HCT116 (cell line): ENCODE measurements around the gene LRRC46. TPM values are rescaled to one million over a fixed set of nuclear protein-coding genes. Genes with fewer than 3 reads are reported as not detected.

ENCODE experiments used
- ATAC-seq: fragments of 200-7000 bp; cut with Tn5 transposase; 2 replicates; pipeline ENCODE4 v1.9.1; 2020; ENCODE audit warnings: mild to moderate bottlenecking, moderate library complexity
- BruUV-seq: library from RNA; stranded (reverse); fragments of 400-500 nt; replicated peaks from 2 replicates; lab custom pipeline; 2021; lab: Mats Ljungman, UMichigan
- CTCF ChIA-PET: fragments of 300-600 bp; sonication (Branson Sonifier 250); formaldehyde crosslinking; loops from one replicate; lab custom pipeline; 2021; ENCODE audit warnings: antibody characterized with exemption; lab: Charles Lee
- POLR2A ChIA-PET: fragments of 300-600, 350-600 bp; sonication (Branson Sonifier 250); formaldehyde crosslinking; loops from one replicate; lab custom pipeline; 2021; ENCODE audit warnings: antibody characterized with exemption; lab: Charles Lee
- RAD21 ChIA-PET, 2 experiments: fragments of 300-600 bp; sonication (Branson Sonifier 250); formaldehyde crosslinking; loops; one replicate each; lab custom pipeline; 2023; ENCODE audit warnings: low total read pairs in 2 of 2; ENCODE audit not compliant: uncharacterized antibody in 2 of 2, unreplicated experiment in 2 of 2, low non-redundant PET in 1 of 2; lab: Charles Lee
- DNase-seq: peaks from one replicate; pipeline ENCODE4 v3.0.0-alpha.2; 2010; ENCODE audit warnings: low read depth, low spot score
- H2AFZ ChIP-seq: fragments of 200-600 bp; shearing (Covaris generic), sonication (generic); 2 replicates; pipeline ENCODE4 v1.6.1; 2017; ENCODE audit warnings: low read depth, mixed run types, mixed read lengths, antibody characterized with exemption, low read length; ENCODE audit not compliant: poor library complexity, severe bottlenecking
- H3K27ac ChIP-seq: 2 replicates; pipeline ENCODE4 v1.5.1; 2012; ENCODE audit warnings: low read depth, low read length
- H3K27me3 ChIP-seq: fragments of 200-600 bp; sonication (generic); 2 replicates; pipeline ENCODE4 v1.6.1; 2016; ENCODE audit warnings: mixed run types, low read length, mixed read lengths; ENCODE audit not compliant: insufficient read depth
- H3K36me3 ChIP-seq, 2 experiments: fragments of 200-500 bp in 1 of 2; fragments of 200-600 bp in 1 of 2; sonication (Bioruptor generic) in 1 of 2; sonication (generic) in 1 of 2; 2 replicates each; pipeline versions ENCODE4 v1.5.1 to v1.6.1; 2014 to 2016; ENCODE audit warnings: low read length in 2 of 2, inconsistent platforms in 1 of 2, mixed read lengths in 1 of 2, mixed run types in 1 of 2; ENCODE audit not compliant: insufficient read depth in 2 of 2, control insufficient read depth in 1 of 2
- H3K4me1 ChIP-seq, 2 experiments: fragments of 200-600 bp in 1 of 2; sonication (generic) in 1 of 2; 2 replicates each; pipeline versions ENCODE4 v1.5.1 to v1.6.1; 2012 to 2017; ENCODE audit warnings: low read length in 2 of 2, inconsistent platforms in 1 of 2, mild to moderate bottlenecking in 1 of 2, mixed read lengths in 1 of 2, mixed run types in 1 of 2, moderate library complexity in 1 of 2; ENCODE audit not compliant: insufficient read depth in 2 of 2, control insufficient read depth in 1 of 2
- H3K4me2 ChIP-seq: fragments of 200-600 bp; sonication (generic); 2 replicates; pipeline ENCODE4 v1.6.1; 2017; ENCODE audit warnings: mixed run types, low read length, mixed read lengths
- H3K4me3 ChIP-seq, 2 experiments: fragments of 200-600 bp in 1 of 2; sonication (generic) in 1 of 2; replicated peaks in 1 of 2; 2 replicates each; pipeline ENCODE4 v1.5.1; 2011 to 2016; ENCODE audit warnings: low read length in 2 of 2, control low read depth in 1 of 2, low read depth in 1 of 2, mild to moderate bottlenecking in 1 of 2, mixed read lengths in 1 of 2, mixed run types in 1 of 2
- H3K79me2 ChIP-seq: fragments of 200-600 bp; sonication (generic); 2 replicates; pipeline ENCODE4 v1.6.1; 2017; ENCODE audit warnings: mild to moderate bottlenecking, mixed run types, low read length, moderate library complexity, mixed read lengths; ENCODE audit not compliant: insufficient read depth
- H3K9ac ChIP-seq: fragments of 200-600 bp; sonication (generic); 2 replicates; pipeline ENCODE4 v1.6.1; 2016; ENCODE audit warnings: low read length, mixed read lengths
- H3K9me2 ChIP-seq: fragments of 200-600 bp; sonication (generic), shearing (Covaris generic); 2 replicates; pipeline ENCODE4 v1.6.1; 2017; ENCODE audit warnings: mixed run types, mild to moderate bottlenecking, moderate library complexity; ENCODE audit not compliant: insufficient read depth
- H3K9me3 ChIP-seq, 2 experiments: fragments of 200-500 bp in 1 of 2; fragments of 200-600 bp in 1 of 2; sonication (Bioruptor generic) in 1 of 2; sonication (generic) in 1 of 2; 2 replicates each; pipeline ENCODE4 v1.6.1; 2014 to 2017; ENCODE audit warnings: low read length in 2 of 2, mixed read lengths in 2 of 2, inconsistent platforms in 1 of 2, low read depth in 1 of 2, mild to moderate bottlenecking in 1 of 2, mixed run types in 1 of 2, moderate library complexity in 1 of 2; ENCODE audit not compliant: control insufficient read depth in 1 of 2, insufficient read depth in 1 of 2
- H4K20me1 ChIP-seq: fragments of 200-600 bp; sonication (generic), shearing (Covaris generic); 2 replicates; pipeline ENCODE4 v1.6.1; 2017; ENCODE audit warnings: mixed run types, mild to moderate bottlenecking, moderate library complexity; ENCODE audit not compliant: insufficient read depth
- CBX3 ChIP-seq: IDR thresholded peaks from 2 replicates; pipeline ENCODE4 v1.6.1; 2012; ENCODE audit warnings: low read depth
- CEBPB ChIP-seq: IDR thresholded peaks from 2 replicates; pipeline ENCODE4 v1.6.1; 2012; ENCODE audit warnings: low read depth
- ELF1 ChIP-seq: IDR thresholded peaks from 2 replicates; pipeline ENCODE4 v1.6.1; 2012; ENCODE audit warnings: low read depth, borderline replicate concordance
- FOSL1 ChIP-seq: IDR thresholded peaks from 2 replicates; pipeline ENCODE4 v1.6.1; 2012; ENCODE audit warnings: low read depth
- SIN3A ChIP-seq: IDR thresholded peaks from 2 replicates; pipeline ENCODE4 v1.6.1; 2012; ENCODE audit warnings: low read depth
- SP1 ChIP-seq: IDR thresholded peaks from 2 replicates; pipeline ENCODE4 v1.6.1; 2012; ENCODE audit warnings: low read depth
- SRF ChIP-seq: IDR thresholded peaks from 2 replicates; pipeline ENCODE4 v1.6.1; 2012; ENCODE audit warnings: low read depth
- TCF7L2 ChIP-seq: IDR thresholded peaks from 2 replicates; pipeline ENCODE4 v1.7.0; 2011; ENCODE audit warnings: borderline replicate concordance, inconsistent platforms; ENCODE audit not compliant: insufficient read depth, insufficient read length; ENCODE audit errors: extremely low read depth
- YY1 ChIP-seq: IDR thresholded peaks from 2 replicates; pipeline ENCODE4 v1.6.1; 2011; ENCODE audit warnings: low read length, low read depth, moderate library complexity, mild to moderate bottlenecking; ENCODE audit not compliant: insufficient replicate concordance; ENCODE audit errors: extremely low read depth
- ZFX ChIP-seq: fragments of 450-650 bp; IDR thresholded peaks from 2 replicates; pipeline ENCODE4 v1.6.1; 2017
- ZNF274 ChIP-seq: fragments of 200-500 bp; sonication (Bioruptor generic); IDR thresholded peaks from 2 replicates; pipeline ENCODE4 v1.6.1; 2014; ENCODE audit warnings: mild to moderate bottlenecking, low read depth, low read length, inconsistent platforms
- intact Hi-C: fragments of 100-400 bp; cut with micrococcal nuclease; formaldehyde crosslinking; loops from 2 replicates; pipeline ENCODE4 v1.10.0; 2022
- total RNA-seq: library from RNA; stranded (reverse); gene quantifications from one replicate; pipeline ENCODE4 v1.2.1, GENCODE V29; 2021; ENCODE audit not compliant: unreplicated experiment
- TF ChIP-seq, protein P1 (sequence below), 3 experiments: fragments of 200-600 bp in 1 of 3; sonication (generic) in 1 of 3; IDR thresholded peaks in 2 of 3; conservative IDR thresholded peaks in 1 of 3; 2 replicates each; pipeline ENCODE4 v1.5.1; 2012 to 2017; ENCODE audit warnings: low read depth in 2 of 3, low read length in 2 of 3, antibody characterized with exemption in 1 of 3, borderline replicate concordance in 1 of 3, control low read depth in 1 of 3, mild to moderate bottlenecking in 1 of 3, mixed read lengths in 1 of 3, mixed run types in 1 of 3, moderate library complexity in 1 of 3; ENCODE audit not compliant: insufficient read depth in 1 of 3

LRRC46 gene
- total RNA-seq, 1 experiment from 2014 or later, result 0.76 TPM

DNA sequence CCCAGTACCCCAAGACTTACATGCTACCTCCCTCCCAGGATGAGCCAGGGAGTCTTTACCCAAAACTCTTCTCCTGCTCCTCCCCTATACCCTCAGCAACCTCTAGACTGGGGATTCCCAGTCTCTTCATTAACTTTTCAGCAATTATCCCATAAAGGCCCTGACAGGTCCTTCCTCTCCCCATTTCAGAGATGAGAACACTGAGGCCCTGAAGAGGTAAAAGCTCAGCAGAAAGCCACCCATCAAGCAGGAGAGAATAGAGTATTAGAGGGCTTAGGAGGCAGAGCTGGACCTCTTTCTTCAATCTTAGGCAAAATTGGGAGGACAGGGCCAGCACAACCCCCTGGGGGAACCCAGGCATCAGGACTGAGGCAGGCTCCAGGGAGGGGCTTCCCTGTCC lies 25.4 kb downstream of the LRRC46 start:
- Histone ChIP-seq H2AFZ (no peak overlapping the region), H3K9ac (no peak overlapping the region), H3K79me2 (no peaks in the 10 kb centered on the region), H3K27ac (no peak overlapping the region), H4K20me1 (no peaks in the 10 kb centered on the region), H3K9me2 (no peaks in the 10 kb centered on the region), H3K36me3 (no peaks in the 10 kb centered on the region), H3K4me1 (peaks cover 0 to 3% of the 10 kb centered on the region in 2 experiments; a peak in 2 of 4 replicates), H3K27me3 (peaks cover 13% of the 10 kb centered on the region; the same call in 1 of the 2 replicates), H3K4me3 (no peak overlapping the region), H3K9me3 (no peaks in the 10 kb centered on the region), H3K4me2 (no peak overlapping the region)
- ChIA-PET POLR2A (no interaction called here), CTCF (no interaction called here), RAD21 (no interaction called here)
- intact Hi-C loops, result no loop called here
- DNase-seq, result no peak
- BruUV-seq, result no TSS peak
- ATAC-seq, result no peak
- TF ChIP-seq CBX3 (no peak), TCF7L2 (no peak), ZFX (no peak)
- TF ChIP-seq, protein P1, sequence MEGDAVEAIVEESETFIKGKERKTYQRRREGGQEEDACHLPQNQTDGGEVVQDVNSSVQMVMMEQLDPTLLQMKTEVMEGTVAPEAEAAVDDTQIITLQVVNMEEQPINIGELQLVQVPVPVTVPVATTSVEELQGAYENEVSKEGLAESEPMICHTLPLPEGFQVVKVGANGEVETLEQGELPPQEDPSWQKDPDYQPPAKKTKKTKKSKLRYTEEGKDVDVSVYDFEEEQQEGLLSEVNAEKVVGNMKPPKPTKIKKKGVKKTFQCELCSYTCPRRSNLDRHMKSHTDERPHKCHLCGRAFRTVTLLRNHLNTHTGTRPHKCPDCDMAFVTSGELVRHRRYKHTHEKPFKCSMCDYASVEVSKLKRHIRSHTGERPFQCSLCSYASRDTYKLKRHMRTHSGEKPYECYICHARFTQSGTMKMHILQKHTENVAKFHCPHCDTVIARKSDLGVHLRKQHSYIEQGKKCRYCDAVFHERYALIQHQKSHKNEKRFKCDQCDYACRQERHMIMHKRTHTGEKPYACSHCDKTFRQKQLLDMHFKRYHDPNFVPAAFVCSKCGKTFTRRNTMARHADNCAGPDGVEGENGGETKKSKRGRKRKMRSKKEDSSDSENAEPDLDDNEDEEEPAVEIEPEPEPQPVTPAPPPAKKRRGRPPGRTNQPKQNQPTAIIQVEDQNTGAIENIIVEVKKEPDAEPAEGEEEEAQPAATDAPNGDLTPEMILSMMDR (IDR thresholded peaks at IDR 0.05 in 2 of 3, conservative IDR thresholded peaks at IDR 0.05 in 1 of 3; ENCODE audit: borderline replicate concordance in 1 of 3, insufficient read depth in 1 of 3, low read depth in 2 of 3, low read length in 2 of 3), result no peak

DNA sequence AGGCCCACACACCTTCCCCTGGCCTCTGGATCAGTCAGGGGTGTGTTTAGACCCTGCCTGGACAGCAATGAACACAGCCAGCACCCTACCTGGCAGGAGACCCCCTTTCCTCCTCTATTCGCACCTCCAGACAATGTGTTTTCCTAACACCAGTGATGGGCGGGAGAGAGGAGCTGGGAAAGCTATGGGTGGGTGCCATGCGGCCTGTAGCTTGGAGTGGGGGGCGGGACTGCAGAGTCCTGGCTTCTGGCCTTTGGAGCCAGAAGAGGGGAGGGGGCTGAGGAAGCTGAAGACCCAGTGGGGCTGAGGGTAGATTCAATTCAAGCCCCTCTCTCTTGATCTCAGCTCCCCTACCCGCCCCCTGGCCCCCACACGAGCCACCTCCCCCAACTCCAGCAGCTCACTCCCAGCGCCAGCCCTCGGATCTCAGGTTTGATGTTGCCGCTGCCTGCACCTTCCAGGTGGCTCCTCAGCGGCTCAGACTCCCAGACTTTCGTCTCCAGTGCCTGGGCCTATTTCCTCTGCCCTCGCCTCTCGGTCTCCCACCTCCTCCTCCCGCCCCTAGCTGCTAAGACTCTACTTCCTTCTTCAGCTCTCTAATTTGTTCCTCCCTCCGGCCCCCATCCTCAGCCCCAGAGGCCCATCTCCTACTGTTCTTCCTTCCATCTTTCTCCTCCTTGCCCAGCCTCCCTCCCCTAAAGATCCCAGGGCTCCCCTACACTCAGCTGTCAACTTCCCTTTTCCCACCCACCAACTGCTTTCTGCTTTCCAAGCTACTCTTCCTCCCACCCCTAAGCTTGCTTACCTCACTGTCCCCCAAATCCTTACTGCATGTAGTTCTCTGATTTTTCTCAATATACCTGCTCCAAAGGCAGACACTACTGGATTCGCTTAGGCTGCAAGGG lies 26.3 kb downstream of the LRRC46 start:
- Histone ChIP-seq H3K4me2 (no peak overlapping the region), H3K27me3 (peaks cover 13% of the 10 kb centered on the region; the same call in 1 of the 2 replicates), H3K9me2 (no peaks in the 10 kb centered on the region), H2AFZ (no peak overlapping the region), H3K9me3 (no peaks in the 10 kb centered on the region), H3K27ac (no peak overlapping the region), H3K9ac (no peak overlapping the region), H3K4me3 (no peak overlapping the region), H4K20me1 (no peaks in the 10 kb centered on the region), H3K4me1 (peaks cover 5 to 11% of the 10 kb centered on the region in 2 experiments), H3K79me2 (no peaks in the 10 kb centered on the region), H3K36me3 (no peaks in the 10 kb centered on the region)
- ChIA-PET CTCF (no interaction called here), POLR2A (interaction anchor here (1.3 kb wide), 1 partner anchor 38 kb away, joined by 3 read pairs; the partner anchor contains the start of gene SP2), RAD21 (no interaction called here)
- no TSS peak for BruUV-seq
- ATAC-seq (no peak), DNase-seq (no peak)
- TF ChIP-seq SP1 (no peak), ZNF274 (no peak), SRF (no peak), CBX3 (no peak), YY1 (no peak), SIN3A (no peak), CEBPB (no peak), FOSL1 (no peak), ZFX (no peak), ELF1 (no peak)
- intact Hi-C loops, result no loop called here
